ENCODE measurements around the gene MST1R.

MST1R gene

GRCh38 chr3:49916686-49917085, 13.0 kb upstream of the MST1R start:
- intact Hi-C loops (cut with DNase I; ENCODE audit: low total_unique reads): no loop called here

DNA sequence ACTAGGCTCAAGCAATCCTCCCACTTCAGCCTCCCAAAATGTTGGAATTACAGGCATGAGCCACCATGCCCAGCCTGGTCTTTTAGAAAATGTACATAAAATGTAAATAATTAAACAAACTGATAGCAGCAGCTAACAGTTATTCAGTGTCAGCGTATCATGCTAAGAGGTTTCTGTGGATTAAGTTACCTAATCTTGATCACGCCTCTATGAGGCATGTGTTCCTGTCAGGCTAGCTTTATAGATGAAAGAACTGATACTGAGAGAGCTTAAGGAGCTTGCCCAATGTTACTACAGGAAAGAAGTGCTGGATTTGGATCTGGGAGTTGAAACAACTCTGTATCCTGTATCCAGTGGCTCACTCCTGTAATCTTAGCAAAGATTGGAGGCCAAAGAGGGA, 11.2 kb upstream of the MST1R start:
- Histone ChIP-seq H3K27ac (no peak overlapping the region), H3K4me1 (no peaks in the 10 kb centered on the region), H3K9me3 (no peaks in the 10 kb centered on the region), H3K4me3 (no peak overlapping the region), H3K27me3 (no peaks in the 10 kb centered on the region), H3K36me3 (peaks cover 12 to 33% (median 31%) of the 10 kb centered on the region in 3 donors)
- intact Hi-C loops (cut with DNase I; ENCODE audit: low total_unique reads): no loop called here
- DNase-seq: no peak
- TF ChIP-seq CTCF (IDR thresholded peaks at IDR 0.05): no peak

More at GRCh38 chr3:49916686-49917085, 13.0 kb upstream of the MST1R start:
- Histone ChIP-seq H3K27me3 (no peaks in the 10 kb centered on the region), H3K9me3 (no peaks in the 10 kb centered on the region), H3K36me3 (peaks cover 2 to 15% (median 14%) of the 10 kb centered on the region in 3 donors), H3K27ac (no peak overlapping the region), H3K4me3 (no peak overlapping the region), H3K4me1 (no peaks in the 10 kb centered on the region)
- TF ChIP-seq CTCF (IDR thresholded peaks at IDR 0.05): no peak
- DNase-seq: no peak

DNA sequence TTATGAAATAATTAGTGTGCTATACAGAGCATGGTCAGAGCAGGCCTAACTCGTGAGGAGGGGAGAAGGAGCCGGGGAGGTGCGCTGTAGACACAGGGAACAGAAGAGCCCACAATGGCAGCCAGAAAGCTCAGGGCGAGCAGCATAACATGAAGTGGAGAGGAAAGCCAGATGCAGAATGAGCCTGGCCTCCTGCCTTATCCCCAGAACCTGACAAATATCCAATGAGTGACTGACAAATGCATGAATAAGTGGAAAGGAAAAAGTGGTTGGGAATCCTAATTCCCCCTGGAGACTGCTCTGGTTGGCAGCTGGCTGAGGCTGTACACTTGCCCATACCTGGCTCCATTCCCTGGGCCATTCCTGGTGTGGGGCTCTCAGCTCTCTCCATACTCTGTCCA, 9.2 kb upstream of the MST1R start:
- no peak for TF ChIP-seq CTCF (IDR thresholded peaks at IDR 0.05)
- intact Hi-C loops (cut with DNase I; ENCODE audit: low total_unique reads): no loop called here
- H3K27ac ChIP-seq: no peak overlapping the region
- no peaks in the 10 kb centered on the region for H3K9me3 ChIP-seq
- no peaks in the 10 kb centered on the region for H3K4me1 ChIP-seq
- no peaks in the 10 kb centered on the region for H3K27me3 ChIP-seq
- DNase-seq: no peak
- H3K36me3 ChIP-seq: peaks cover 17 to 46% (median 45%) of the 10 kb centered on the region in 3 donors
- H3K4me3 ChIP-seq: no peak overlapping the region

DNA sequence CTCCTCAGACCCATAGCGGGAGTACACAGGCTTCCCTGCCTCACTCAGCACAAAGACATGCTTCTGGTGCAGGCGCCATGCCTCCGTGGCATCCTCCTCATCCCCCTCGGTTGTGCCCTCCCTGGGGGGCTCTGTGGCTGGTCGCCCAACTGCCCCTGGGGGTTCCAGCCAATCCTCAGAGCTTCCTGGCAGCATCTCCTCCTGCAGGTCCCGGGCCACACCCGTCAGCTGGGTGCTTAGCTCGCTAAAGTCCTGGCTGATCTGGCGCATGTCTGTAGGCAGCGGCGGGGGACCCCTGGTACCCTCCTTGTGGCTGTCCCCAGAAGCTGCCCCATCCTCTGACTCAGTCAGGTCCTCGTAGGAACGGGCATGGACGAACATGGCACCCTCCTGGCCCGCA, 7.9 kb upstream of the MST1R start:
- Histone ChIP-seq H3K36me3 (peaks cover 17 to 46% (median 45%) of the 10 kb centered on the region in 3 donors), H3K4me3 (no peak overlapping the region), H3K9me3 (no peaks in the 10 kb centered on the region), H3K4me1 (peaks cover 0 to 1% (median under 1%) of the 10 kb centered on the region in 4 donors), H3K27me3 (no peaks in the 10 kb centered on the region), H3K27ac (no peak overlapping the region)
- intact Hi-C loops (cut with DNase I; ENCODE audit: low total_unique reads): no loop called here
- TF ChIP-seq CTCF (IDR thresholded peaks at IDR 0.05): no peak
- no peak for DNase-seq

- Histone ChIP-seq H3K4me3 (no peak overlapping the region), H3K27ac (no peak overlapping the region), H3K27me3 (no peaks in the 10 kb centered on the region), H3K36me3 (peaks cover 17 to 46% (median 45%) of the 10 kb centered on the region in 3 donors), H3K4me1 (peaks cover 0 to 7% (median 3%) of the 10 kb centered on the region in 4 donors), H3K9me3 (no peaks in the 10 kb centered on the region)
- no peak for DNase-seq
- intact Hi-C loops (cut with DNase I; ENCODE audit: low total_unique reads): no loop called here
- TF ChIP-seq CTCF (IDR thresholded peaks at IDR 0.05): no peak
Observed at GRCh38 chr3:49911124-49911420, 7.4 kb upstream of the MST1R start.
